ENCODE results near the gene FGD4. TPM values are rescaled to one million over a fixed set of nuclear protein-coding genes. Genes with fewer than 3 reads are reported as not detected.

FGD4 gene
- total RNA-seq, 6 donors from 2014 or later: 44.0 to 78.6 (median 55.5) TPM

GRCh38 chr12:32545413-32545980, 146.1 kb downstream of the FGD4 start:
- DNase-seq (peak in 1 of 2 donors; percentile 71), ATAC-seq (ENCODE audit: low FRiP score in 2 of 2) (peak; percentile 48 to 71)
- no peaks in the 10 kb centered on the region for H3K9me3 ChIP-seq
- peaks cover 57 to 69% (median 63%) of the 10 kb centered on the region in 4 donors for H3K4me1 ChIP-seq
- TF ChIP-seq POLR2AphosphoS5 (IDR thresholded peaks at IDR 0.05): no peak
- no peak for TF ChIP-seq CTCF (IDR thresholded peaks at IDR 0.05)
- TF ChIP-seq POLR2A (IDR thresholded peaks at IDR 0.05): no peak
- TF ChIP-seq EP300 (IDR thresholded peaks at IDR 0.05): no peak
- no peak overlapping the region for H3K4me3 ChIP-seq
- WGBS, 2 donors: 12 to 23% methylated on average over 3 of the region's 3 CpGs
- H3K27me3 ChIP-seq: no peaks in the 10 kb centered on the region
- H3K27ac ChIP-seq: peak overlapping the region in 2 of 4 donors; percentile 20 to 64
- no peaks in the 10 kb centered on the region for H3K36me3 ChIP-seq

- Histone ChIP-seq H3K4me1 (peaks cover 56 to 63% (median 62%) of the 10 kb centered on the region in 4 donors), H3K27me3 (no peaks in the 10 kb centered on the region), H3K27ac (peak overlapping the region in 3 of 4 donors; percentile 2 to 64 (median 32)), H3K9me3 (no peaks in the 10 kb centered on the region), H3K36me3 (no peaks in the 10 kb centered on the region), H3K4me3 (no peak overlapping the region)
- no peak for ATAC-seq (ENCODE audit: low FRiP score in 2 of 2)
- no peak for DNase-seq
- no peak for TF ChIP-seq EP300 (IDR thresholded peaks at IDR 0.05)
- no peak for TF ChIP-seq POLR2A (IDR thresholded peaks at IDR 0.05)
- TF ChIP-seq CTCF (IDR thresholded peaks at IDR 0.05): no peak
- TF ChIP-seq POLR2AphosphoS5 (IDR thresholded peaks at IDR 0.05): no peak
- 71 to 84% methylated on average over 2 of the region's 2 CpGs for WGBS, 2 donors
Measured at GRCh38 chr12:32546272-32546671, 146.9 kb downstream of the FGD4 start.

- WGBS, 2 donors: 37 to 53% methylated on average over 5 to 6 of the region's 6 CpGs
- H3K4me1 ChIP-seq: peaks cover 39 to 46% (median 44%) of the 10 kb centered on the region in 4 donors
- ATAC-seq (ENCODE audit: low FRiP score in 2 of 2) (peak in 1 of 2 donors; percentile 71), DNase-seq (peak in 1 of 2 donors; percentile 37)
- peak overlapping the region; percentile 52 to 74 (median 68) for H3K27ac ChIP-seq
- H3K9me3 ChIP-seq: no peaks in the 10 kb centered on the region
- H3K27me3 ChIP-seq: no peaks in the 10 kb centered on the region
- H3K4me3 ChIP-seq: no peak overlapping the region
- peak in 2 of 4 donors; percentile 24 to 85 for TF ChIP-seq EP300 (IDR thresholded peaks at IDR 0.05)
- TF ChIP-seq CTCF (IDR thresholded peaks at IDR 0.05): no peak
- no peak for TF ChIP-seq POLR2A (IDR thresholded peaks at IDR 0.05)
- peak; percentile 21 to 72 for TF ChIP-seq POLR2AphosphoS5 (IDR thresholded peaks at IDR 0.05)
- no peaks in the 10 kb centered on the region for H3K36me3 ChIP-seq
Measured at GRCh38 chr12:32548691-32549281, 149.4 kb downstream of the FGD4 start.

- H3K36me3 ChIP-seq: no peaks in the 10 kb centered on the region
- peaks cover 39 to 45% (median 44%) of the 10 kb centered on the region in 4 donors for H3K4me1 ChIP-seq
- ATAC-seq (ENCODE audit: low FRiP score in 2 of 2): peak in 1 of 2 donors; percentile 53
- no peaks in the 10 kb centered on the region for H3K27me3 ChIP-seq
- 35 to 39% methylated on average over 8 of the region's 8 CpGs for WGBS, 2 donors
- peak overlapping the region; percentile 52 to 74 (median 68) for H3K27ac ChIP-seq
- no peak for TF ChIP-seq CTCF (IDR thresholded peaks at IDR 0.05)
- TF ChIP-seq EP300 (IDR thresholded peaks at IDR 0.05): no peak
- peak in 1 of 2 donors; percentile 32 for TF ChIP-seq POLR2AphosphoS5 (IDR thresholded peaks at IDR 0.05)
- DNase-seq: no peak
- no peak overlapping the region for H3K4me3 ChIP-seq
- no peaks in the 10 kb centered on the region for H3K9me3 ChIP-seq
Measured at GRCh38 chr12:32549675-32550079, 150.3 kb downstream of the FGD4 start.
